Osteocyte (in vitro differentiated cells): Measurements from ENCODE around the gene CACTIN. TPM values are rescaled to one million over a fixed set of nuclear protein-coding genes. Genes with fewer than 3 reads are reported as not detected.

Experiments used
- DNase-seq: peaks from one replicate; pipeline ENCODE4 v3.0.0; 2021; ENCODE audit warnings: mixed read lengths; ENCODE audit not compliant: unreplicated experiment; ENCODE audit errors: extremely low spot score
- H3K27ac Mint-ChIP-seq: one replicate; pipeline ENCODE4 v1.8.0; 2021; ENCODE audit warnings: mild to moderate bottlenecking, mixed read lengths; ENCODE audit not compliant: unreplicated experiment
- H3K27me3 Mint-ChIP-seq: one replicate; pipeline ENCODE4 v1.8.0; 2021; ENCODE audit warnings: mixed read lengths; ENCODE audit not compliant: unreplicated experiment
- H3K36me3 Mint-ChIP-seq: one replicate; pipeline ENCODE4 v1.8.0; 2021; ENCODE audit warnings: mixed read lengths; ENCODE audit not compliant: unreplicated experiment
- H3K4me1 Mint-ChIP-seq: one replicate; pipeline ENCODE4 v1.8.0; 2021; ENCODE audit warnings: mixed read lengths; ENCODE audit not compliant: unreplicated experiment
- H3K4me3 Mint-ChIP-seq: one replicate; pipeline ENCODE4 v1.8.0; 2021; ENCODE audit warnings: mild to moderate bottlenecking, moderate library complexity, mixed read lengths; ENCODE audit not compliant: unreplicated experiment
- H3K9me3 Mint-ChIP-seq: one replicate; pipeline ENCODE4 v1.8.0; 2021; ENCODE audit warnings: mixed read lengths; ENCODE audit not compliant: unreplicated experiment
- total RNA-seq: library from RNA; stranded (reverse); gene quantifications from 2 replicates; pipeline ENCODE4 v1.2.1, GENCODE V29; 2021
- TF ChIP-seq, protein P1 (sequence below): fragments of 200-600 bp; sonication (generic); IDR thresholded peaks from 2 replicates; pipeline ENCODE4 v1.5.0; 2021; ENCODE audit warnings: antibody characterized with exemption, mild to moderate bottlenecking, moderate library complexity

CACTIN gene
- total RNA-seq, 1 donor from 2014 or later: 24.7 TPM

DNA sequence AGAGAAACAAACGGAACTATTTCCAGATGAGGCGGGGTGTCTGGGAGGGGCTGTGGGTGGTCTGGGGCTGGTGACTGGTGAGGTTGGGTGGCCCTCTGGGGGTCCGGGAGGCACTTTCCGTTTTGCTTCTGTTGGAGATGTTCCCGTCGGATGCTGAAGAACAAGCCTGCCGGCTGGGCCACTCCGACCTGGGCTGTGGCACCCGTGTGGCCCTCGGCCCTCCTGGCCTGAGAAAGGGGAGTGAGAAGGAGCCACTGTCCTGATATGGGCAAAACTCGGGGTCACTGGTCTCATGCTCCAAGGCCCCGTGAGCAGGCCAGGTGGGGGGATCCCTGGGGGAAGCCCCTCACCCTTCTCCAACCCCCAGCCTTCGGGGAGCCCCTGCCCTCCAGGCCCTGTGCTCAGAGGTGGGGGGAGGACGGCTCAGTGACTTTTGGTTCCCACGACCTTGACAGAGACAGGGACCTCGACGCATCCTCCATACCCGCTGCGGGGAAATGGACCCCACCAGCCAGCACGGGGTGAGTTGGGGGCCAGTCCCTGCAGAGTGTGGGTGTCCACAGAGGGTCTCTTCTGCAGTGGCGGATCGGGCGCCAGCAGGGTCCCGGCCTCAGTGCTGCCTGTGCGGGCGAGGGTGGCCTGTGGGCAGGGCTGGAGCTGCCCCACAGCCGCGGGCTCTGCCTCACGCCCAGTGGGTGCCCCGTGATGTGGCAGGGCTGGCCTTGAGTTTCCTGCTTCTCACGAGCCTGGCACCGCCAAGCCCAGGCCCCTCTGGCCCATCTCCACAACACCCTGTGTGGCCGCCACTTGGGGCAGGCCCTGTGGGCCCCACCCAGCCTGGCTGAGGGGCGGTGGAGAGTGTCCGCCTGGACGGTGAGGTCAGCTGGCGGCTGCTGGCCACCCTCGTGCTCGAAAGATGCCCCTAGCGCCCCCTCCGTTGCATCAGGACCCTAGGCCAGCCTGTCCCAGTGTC lies 15.6 kb downstream of the CACTIN start:
- H3K4me1 Mint-ChIP-seq: peaks cover 23% of the 10 kb centered on the region

GRCh38 chr19:3609779-3610719 lies 16.5 kb downstream of the CACTIN start:
- H3K4me3 Mint-ChIP-seq: no peak overlapping the region
- no peak for DNase-seq
- no peaks in the 10 kb centered on the region for H3K9me3 Mint-ChIP-seq

More for the DNA sequence above, 15.6 kb downstream of the CACTIN start:
- Mint-ChIP-seq H3K4me3 (no peak overlapping the region), H3K27me3 (no peaks in the 10 kb centered on the region), H3K9me3 (no peaks in the 10 kb centered on the region), H3K27ac (no peak overlapping the region), H3K36me3 (no peaks in the 10 kb centered on the region)
- TF ChIP-seq, protein P1, sequence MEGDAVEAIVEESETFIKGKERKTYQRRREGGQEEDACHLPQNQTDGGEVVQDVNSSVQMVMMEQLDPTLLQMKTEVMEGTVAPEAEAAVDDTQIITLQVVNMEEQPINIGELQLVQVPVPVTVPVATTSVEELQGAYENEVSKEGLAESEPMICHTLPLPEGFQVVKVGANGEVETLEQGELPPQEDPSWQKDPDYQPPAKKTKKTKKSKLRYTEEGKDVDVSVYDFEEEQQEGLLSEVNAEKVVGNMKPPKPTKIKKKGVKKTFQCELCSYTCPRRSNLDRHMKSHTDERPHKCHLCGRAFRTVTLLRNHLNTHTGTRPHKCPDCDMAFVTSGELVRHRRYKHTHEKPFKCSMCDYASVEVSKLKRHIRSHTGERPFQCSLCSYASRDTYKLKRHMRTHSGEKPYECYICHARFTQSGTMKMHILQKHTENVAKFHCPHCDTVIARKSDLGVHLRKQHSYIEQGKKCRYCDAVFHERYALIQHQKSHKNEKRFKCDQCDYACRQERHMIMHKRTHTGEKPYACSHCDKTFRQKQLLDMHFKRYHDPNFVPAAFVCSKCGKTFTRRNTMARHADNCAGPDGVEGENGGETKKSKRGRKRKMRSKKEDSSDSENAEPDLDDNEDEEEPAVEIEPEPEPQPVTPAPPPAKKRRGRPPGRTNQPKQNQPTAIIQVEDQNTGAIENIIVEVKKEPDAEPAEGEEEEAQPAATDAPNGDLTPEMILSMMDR: no peak
- DNase-seq: no peak

GRCh38 chr19:3608750-3609322 lies 17.8 kb downstream of the CACTIN start:
- no peak for DNase-seq
- Mint-ChIP-seq H3K4me3 (no peak overlapping the region), H3K9me3 (no peaks in the 10 kb centered on the region), H3K27me3 (no peaks in the 10 kb centered on the region), H3K4me1 (peaks cover 26% of the 10 kb centered on the region), H3K36me3 (no peaks in the 10 kb centered on the region), H3K27ac (no peak overlapping the region)
- TF ChIP-seq, protein P1: no peak

More at GRCh38 chr19:3609779-3610719, 16.5 kb downstream of the CACTIN start:
- Mint-ChIP-seq H3K4me1 (peaks cover 23% of the 10 kb centered on the region), H3K27ac (no peak overlapping the region), H3K27me3 (no peaks in the 10 kb centered on the region), H3K36me3 (no peaks in the 10 kb centered on the region)
- TF ChIP-seq, protein P1: no peak

GRCh38 chr19:3608079-3608641 lies 18.4 kb downstream of the CACTIN start:
- Mint-ChIP-seq H3K27ac (peak overlapping the region; percentile 37), H3K27me3 (no peaks in the 10 kb centered on the region), H3K9me3 (no peaks in the 10 kb centered on the region), H3K36me3 (no peaks in the 10 kb centered on the region), H3K4me3 (no peak overlapping the region), H3K4me1 (peaks cover 32% of the 10 kb centered on the region)
- TF ChIP-seq, protein P1: no peak
- DNase-seq: no peak
